Neural progenitor cell (in vitro differentiated cells): ENCODE results near the gene POFUT2.

ENCODE experiments used
- CTCF ChIP-seq: fragments of 200-600 bp; sonication (generic); IDR thresholded peaks from 2 replicates; pipeline ENCODE4 v1.5.1; 2017; ENCODE audit warnings: antibody characterized with exemption, mild to moderate bottlenecking
- EZH2 ChIP-seq: fragments of 200-600 bp; sonication (generic); IDR thresholded peaks from 2 replicates; pipeline ENCODE4 v1.6.1; 2017; ENCODE audit warnings: antibody characterized with exemption, mild to moderate bottlenecking, moderate library complexity
- EZH2phosphoT487 ChIP-seq: fragments of 200-600 bp; sonication (generic); IDR thresholded peaks from 2 replicates; pipeline ENCODE4 v1.6.1; 2017; ENCODE audit warnings: antibody characterized with exemption

GRCh38 chr21:45249626-45250025, 38.1 kb downstream of the POFUT2 start:
- TF ChIP-seq EZH2 (no peak), CTCF (no peak), EZH2phosphoT487 (no peak)
